ENCODE measurements around the gene ARHGEF1.
"Not testable (repeated sequence)": the region's sequence is repeated elsewhere in the genome, so short reads cannot be mapped to it uniquely, and the experiment has no call there.

ARHGEF1 gene

DNA sequence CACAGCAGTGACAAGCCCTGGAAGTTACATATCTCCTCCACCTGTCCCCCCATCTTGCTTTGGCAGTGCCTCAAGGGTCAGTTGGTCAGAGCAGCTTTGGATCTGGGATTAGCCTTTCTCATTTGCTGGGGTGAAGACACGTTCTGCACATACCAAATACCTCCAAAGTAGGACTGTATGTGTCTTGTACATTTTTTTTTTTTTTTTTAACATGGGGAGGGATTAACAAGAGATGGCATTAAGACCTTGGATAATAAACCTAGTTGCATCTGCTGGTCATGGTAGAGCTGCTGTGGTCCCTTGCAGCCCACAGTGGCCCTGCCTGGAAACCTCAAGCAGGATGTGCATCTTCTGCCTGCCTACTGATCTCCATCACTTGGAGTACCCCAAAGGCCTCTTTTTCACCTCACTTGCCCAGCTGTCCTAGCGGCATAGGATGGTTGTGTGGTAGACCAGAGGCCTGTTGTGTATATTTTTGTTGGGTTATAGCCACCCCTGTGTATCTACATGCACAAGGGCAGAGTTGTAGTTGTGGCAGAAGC lies 20.5 kb upstream of the ARHGEF1 start:
- DNase-seq: no peak

DNA sequence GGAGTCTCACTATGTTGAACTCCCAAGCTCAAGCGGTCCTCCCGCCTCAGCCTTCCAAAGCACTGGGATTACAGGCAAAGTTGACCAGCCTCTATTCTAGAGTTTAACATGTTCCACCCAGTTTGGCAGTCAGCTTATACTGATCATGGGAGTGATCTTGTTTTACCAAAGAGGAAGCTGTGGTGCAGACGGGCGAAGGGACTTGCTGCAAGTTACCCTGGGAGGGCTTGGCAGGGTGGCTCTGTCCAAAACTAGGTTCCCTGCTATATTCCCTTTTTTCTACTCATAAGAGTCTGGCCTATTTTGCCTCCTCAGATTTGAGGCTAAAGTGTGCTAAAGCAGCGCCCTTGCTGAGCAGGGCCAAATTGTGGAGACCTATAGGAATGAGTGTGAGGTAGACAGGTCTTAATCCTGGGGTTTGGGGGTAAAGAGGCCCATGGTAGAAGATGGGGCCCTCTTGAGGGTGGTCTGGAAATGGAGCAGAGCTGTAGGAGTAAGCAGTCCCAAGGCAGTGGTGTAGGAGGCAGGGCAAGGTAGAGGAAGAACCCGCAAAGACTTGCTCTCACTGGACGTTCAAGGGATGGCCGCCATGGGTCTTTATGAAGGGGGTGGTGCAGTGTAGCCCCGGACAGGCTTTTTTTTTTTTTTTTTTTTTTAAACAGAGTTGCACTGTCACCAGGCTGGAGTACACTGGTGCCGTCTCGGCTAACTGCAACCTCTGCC lies 19.6 kb upstream of the ARHGEF1 start:
- DNase-seq: no peak

DNA sequence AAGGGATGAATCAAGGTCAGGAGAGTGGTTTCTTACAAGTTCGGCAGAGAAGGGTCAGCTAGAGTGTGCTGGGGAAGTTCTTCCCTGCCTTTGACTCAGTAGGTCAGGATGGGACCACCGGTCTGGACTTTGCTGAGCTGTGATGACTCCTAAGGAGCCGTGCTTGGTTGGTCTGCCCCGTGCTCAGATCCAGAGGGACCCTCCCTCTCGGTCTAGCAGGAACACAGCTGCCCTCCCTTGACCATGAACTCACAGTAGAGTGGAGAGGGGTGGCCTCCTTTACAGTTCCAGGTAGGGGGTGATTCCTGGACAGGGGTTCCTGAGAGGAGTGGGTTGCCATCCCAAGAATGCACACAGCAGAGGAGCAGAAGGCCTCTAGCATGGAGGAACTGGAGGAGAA lies 18.6 kb upstream of the ARHGEF1 start:
- DNase-seq: no peak

DNA sequence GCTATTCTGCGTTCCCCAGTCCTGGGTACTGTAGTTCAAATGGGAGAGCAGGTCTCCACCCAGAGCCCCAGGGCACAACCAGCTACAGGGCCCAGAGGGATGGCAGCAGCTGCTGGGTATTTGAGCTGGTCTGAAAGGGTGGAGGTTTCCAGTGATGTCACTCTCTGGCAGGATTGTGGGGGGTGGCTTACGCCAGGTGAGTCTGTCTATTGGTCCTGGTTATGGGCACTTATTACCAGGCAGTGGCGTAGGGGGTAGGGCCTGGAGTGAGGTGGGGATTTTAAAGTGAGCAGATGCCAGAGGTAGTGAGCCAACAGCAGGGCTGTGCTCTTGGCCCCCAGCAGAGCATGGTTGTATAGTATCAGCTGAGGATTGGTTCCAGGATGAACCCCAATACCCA lies 16.7 kb upstream of the ARHGEF1 start:
- DNase-seq: no peak

DNA sequence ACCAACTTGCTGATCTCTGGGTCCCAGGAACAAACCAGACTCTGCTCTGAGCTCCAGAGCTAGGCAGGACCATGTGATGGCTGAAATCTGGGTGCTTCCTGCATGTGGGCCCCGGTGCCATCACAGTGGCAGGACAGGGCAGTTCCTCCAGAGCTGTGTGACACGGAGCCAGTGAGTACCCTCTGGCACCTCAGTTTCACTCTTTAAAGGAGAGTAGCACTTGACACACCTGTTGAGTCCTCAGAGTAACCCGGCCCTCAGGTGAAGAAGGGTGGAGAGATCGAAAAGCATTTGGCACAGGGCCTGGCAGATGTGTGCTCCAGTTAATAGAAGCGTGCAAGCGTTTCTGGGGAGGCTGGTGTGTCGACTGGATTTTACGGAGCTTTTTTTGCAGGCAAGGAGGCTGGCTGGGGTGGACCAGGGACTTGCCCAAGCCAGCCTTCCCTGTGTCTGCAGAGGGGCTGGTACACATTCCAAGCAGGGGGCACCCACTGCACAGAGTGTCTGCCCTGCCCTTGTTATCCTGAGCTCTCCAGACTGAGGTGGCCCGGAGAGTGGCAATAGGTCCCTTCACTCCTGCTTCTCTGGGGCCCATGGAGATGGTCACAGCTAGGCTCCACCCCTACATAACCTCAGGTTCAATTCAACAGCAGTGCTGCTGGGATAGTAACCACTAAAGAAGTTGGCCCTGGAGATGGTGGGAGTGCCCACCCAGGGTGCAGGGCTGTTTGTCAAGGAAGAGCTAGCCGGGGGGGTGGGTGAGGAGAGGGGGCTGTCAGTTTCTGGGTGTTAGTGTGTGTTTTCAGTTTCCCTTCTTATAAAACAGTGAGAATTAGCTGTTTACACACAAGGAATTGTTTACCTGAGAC lies 14.6 kb upstream of the ARHGEF1 start:
- DNase-seq: no peak

DNA sequence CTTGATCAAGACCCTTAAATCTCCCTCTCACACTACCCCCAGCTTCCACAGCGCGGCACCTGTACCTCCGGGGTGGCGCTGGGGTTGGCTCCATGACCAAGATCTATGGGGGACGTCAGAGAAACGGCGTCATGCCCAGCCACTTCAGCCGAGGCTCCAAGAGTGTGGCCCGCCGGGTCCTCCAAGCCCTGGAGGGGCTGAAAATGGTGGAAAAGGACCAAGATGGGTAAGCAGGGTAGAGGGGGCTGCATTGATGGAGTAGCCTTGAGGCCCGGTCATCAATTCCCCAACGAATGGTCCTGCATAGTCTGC lies 14.0 kb upstream of the ARHGEF1 start:
- no peak for DNase-seq

DNA sequence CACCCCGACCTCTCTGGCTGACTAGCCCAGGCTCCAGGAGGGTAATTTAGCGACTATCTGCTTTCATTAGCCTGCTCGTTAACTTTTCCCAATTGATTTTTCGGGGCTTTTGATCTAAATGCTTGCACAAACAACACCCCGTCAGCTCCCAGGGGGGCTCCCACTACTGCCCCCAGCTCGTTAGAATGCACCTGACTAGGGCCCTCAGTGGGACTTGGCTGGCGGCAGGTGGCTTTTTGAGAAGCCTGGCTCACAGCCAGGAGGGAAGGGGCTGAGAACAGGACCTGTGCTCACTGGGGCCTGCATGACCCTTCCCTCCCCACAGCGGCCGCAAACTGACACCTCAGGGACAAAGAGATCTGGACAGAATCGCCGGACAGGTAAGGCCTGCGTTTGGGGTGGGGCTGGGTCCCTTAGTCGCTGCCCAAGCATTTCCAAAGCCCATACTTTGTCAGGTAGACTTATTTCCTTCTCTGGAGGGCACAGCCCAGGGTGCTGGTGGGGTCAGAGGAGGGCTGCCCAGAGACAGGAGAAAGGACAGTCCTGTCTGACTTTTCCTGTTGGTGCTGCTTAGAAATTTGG lies 13.5 kb upstream of the ARHGEF1 start:
- DNase-seq: peak; percentile 34

DNA sequence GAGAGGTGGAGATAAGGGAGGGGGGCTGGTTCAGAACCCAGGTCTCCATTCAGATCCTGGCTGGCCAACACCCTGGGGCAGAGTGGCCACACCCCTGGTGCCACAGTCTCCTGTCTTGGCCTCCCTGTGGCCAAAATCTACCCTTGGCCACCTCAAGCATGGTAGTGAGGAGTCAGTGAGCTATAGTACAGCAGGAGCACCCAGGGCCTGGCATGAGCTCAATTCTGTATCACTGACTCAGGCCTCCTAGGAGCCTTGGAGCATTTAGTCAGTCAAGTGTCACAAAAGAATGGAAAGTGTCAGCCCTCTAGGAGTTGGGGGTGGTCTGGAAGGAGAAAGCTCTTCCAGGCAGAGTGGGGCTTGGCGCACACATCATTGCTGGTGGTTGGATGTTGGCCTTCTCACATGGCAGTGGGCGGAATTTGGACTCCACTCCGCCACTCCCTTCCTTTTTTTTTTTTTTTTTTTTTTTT lies 12.5 kb upstream of the ARHGEF1 start:
- no peak for DNase-seq

DNA sequence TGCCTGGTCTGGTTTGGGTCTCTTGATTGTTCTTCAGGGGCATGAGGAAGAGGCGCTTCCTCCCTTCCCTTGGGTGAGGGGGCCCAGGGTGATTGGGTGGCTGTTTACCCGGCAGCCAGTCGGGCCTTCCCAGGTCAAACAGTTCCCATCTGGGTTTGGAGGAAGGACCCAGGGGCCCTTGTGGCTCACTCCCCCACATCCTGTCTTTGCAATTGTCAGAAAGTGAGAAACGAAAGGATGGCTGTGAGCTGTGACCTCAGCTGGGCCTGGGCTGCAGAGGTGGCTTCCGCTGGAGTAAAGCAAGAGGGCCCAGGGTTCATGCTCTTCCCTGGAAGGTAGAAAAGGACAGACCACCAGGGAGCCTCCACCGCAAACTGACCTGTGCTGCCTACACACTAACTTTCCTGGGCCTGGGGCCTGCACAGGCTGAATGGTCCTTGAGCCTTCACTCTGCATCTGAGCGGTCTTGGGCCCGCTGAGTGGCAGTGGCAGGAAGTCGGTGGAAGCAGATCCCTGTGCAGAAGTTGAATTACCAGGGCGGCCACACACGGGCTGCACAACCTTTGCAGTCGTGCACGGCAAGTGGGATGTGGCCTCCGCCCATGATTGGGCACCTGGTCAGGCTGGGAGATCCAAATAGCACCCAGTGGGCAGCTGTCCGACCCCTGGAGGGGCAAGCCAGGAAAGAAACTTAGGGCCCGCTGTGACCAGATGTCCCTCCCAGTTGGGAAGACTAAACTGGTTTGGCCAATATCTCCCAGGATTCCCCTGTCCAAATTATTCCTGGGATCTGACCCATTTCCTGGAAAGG lies 11.2 kb upstream of the ARHGEF1 start:
- peak; percentile 4 for DNase-seq

DNA sequence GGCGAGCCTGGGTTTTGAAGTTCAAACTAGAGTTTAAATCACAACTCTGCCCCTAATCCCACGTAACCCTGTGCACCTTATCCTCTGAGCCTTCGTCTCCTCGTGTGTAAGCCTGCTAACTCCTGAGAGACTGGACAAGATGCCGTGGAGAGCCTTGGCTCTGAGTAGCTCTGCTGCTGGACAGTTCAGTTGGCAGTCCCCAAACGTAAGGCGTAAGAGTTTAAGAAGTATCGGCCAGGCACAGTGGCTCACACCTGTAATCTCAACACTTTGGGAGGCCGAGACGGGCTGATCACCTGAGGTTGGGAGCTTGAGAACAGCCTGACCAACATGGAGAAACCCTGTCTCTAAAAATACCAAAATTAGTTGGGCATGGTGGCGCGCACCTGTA lies 10.6 kb upstream of the ARHGEF1 start:
- no peak for DNase-seq

DNA sequence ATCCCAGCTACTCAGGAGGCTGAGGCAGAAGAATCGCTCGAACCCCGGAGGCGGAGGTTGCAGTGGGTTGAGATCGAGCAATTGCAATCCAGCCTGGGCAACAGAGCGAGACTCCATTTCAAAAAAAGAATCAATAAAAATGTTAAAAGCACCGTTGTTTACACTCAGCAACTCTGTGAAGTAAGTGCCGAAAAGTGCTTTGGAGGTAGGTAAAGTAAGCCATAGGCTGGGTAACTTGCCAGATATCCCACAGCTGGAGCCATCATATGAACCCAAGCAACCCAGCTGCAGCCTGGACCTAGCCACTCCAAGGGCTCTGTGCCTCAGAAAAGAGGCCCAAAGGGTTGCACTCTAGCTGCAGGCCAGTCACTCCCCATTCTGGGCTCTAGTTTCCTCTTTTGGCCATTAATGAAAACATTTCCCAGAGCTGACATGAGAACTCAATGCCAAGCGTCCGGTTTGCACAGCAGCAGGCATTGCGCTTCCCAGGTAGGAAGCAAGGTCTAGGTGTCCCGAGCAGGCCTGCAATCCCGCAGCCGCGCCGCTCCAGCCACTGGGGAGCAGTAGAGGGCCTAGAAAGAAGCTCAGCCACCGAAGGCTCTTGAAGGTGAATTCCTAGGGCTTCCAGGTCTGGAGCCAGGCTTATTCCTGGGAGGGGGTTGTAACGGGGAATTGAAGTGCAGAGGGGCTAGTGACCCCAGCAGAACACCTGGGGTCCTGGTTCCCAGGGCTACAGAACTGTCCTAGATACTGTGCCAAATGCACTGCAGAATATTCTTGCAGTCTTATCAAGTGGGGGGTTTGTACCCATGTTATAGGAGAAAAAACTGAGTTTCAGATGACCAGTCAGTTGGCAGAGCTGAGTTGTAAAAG lies 10.0 kb upstream of the ARHGEF1 start:
- peak; percentile 79 for DNase-seq

DNA sequence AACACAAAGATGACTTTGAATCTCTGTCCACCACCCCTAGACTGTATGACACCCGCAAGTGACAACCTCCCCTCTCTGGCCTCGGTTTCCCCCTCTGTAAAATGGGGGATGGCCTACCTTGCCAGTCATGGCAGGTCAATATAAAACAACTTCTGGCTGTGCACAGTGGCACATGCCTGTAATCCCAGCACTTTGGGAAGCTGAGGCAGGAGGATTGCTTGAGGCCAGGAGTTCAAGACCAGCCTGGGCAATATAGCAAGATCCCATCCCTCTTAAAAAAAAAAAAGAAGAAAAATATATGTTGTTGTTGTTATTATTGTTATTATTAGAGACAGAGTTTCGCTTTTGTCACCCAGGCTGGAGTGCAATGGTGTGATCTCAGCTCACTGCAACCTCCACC lies 7.0 kb upstream of the ARHGEF1 start:
- not testable (repeated sequence) for DNase-seq

DNA sequence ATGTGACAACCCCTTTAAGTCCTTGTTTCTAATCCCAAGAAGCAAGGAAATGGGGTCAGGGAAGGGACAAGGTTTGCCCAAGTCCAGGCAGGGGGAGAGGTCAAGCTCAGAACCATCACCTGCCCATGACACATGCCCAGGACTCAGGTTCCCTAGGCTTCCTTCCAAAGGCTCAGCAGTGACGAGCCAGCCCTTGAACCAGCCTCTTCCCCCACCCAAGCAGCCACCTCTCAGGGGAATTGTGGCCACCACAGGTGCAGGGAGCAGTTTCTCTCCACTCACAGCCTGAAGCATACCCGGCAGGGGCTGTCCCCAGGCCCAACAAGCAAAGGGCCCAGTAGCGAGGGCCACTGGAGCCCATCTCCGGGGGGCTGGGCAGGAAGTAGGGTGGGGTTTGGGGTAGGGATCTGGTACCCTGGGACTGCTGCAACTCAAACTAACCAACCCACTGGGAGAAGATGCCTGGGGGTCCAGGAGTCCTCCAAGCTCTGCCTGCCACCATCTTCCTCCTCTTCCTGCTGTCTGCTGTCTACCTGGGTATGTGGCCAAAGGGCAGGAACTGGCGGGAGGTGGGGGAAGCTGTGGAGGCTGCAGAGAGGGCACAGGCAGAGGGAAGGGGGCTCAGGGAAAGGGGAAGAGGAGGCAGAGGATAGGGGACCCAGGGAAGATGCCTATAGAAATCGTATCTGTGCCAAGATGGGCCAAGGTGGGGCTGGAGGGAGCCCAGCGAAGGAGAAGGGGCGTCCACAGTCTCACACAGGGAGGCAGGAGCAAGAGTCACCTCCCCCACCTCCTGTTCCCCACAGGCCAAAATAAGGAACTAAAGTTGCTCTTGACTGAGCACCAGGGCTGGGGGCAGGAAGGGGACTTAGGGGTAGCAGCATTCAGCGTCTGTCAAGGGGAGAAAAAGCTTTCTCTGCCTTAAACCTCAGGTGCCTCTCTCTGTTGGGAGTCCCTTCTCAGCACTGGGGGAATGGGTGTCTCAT lies 5.8 kb upstream of the ARHGEF1 start, which contains the start of gene CD79A:
CD79A (plus strand) TSS at position 433 of the 986 bp plus-strand sequence; CDS start at position 459, 26 bp downstream.
- no peak for DNase-seq

DNA sequence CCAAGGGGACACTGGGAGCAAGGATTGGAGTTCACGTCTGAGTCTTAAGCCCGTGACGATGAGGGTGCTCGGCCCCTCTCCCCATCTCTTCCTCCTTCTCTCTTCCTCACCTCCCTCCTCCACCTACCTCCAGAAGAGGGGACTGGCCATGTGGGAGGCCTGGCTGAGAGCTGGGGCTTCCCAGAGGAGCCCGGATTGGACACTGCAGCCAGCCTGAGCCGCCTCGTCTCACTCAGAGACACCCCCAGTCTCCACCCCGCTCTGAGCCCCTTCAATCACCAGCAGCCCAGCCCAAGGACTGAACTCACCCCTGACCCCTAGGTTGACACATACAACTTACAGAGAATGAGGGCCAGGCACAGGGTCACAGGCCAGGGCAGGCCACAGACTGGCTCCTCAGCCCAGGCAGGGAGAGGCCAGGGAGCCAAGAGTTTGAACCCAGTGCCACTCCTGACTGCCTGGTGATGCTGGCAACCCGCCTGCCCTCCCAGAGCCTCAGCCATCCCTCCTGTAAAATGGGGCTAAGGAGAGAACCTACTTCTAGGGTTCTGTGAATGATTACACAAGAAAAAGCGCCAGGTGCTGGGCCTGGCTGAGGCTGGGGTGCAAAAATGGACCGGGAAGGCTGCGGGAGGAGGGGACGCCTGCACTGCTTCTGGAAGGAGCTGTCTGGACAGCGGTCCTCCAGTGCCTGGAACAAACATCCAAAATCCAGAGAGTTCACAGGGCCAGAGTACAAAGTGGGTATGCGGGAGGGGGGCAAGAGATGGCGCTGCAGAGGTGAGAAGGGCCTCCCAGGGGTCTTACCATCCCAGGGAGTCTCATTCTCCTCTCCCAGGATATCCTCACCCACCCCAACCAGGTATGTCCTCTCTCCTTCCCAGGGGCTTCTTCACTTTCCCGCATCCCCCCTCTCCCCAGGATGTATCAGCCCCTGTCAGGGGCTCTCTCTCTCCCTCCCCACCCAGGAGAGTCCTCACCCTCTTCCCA lies 4.8 kb upstream of the ARHGEF1 start:
- no peak for DNase-seq

DNA sequence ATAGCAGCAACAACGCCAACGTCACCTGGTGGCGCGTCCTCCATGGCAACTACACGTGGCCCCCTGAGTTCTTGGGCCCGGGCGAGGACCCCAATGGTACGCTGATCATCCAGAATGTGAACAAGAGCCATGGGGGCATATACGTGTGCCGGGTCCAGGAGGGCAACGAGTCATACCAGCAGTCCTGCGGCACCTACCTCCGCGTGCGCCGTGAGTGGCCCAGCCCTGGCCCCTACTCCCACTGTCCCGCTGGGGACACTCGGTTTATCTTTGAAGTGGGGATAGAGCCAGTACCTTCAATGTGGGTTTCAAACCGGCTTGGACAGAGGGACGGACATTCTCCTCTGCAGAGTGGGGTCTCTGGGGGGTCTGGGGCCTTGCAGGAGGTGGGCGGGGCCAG lies 3.9 kb upstream of the ARHGEF1 start:
- no peak for DNase-seq

DNA sequence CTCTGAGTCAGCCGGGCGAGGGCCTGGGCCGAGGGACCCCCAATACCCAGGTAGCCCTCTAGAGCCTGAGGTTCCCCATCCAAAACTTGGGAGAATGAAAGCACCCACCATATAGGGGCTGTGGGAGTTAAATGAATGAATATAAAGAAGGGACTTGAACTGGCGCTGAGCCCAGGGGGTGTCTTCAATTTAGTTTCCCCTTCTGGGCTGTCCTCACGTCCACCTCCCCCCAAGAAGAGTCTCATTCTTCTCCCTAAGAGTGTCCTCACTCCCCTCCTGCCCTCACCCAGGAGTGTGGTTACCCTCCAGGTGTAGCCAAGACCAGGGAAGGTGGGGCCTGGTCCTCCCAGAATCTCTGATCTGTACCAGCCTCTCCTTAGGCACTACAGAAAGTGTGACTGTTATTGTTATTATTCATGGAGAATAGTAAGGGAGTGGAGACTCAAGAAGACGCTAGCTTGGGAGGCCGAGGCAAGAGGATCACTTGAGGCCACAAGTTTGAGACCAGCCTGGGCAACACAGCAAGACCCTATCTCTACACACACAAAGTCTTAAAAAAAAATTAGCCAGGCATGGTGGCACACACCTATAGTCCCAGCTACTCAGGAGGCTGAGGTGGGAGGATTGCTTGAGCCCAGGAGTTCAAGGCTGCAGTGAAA lies 3.2 kb upstream of the ARHGEF1 start:
- DNase-seq: no peak

DNA sequence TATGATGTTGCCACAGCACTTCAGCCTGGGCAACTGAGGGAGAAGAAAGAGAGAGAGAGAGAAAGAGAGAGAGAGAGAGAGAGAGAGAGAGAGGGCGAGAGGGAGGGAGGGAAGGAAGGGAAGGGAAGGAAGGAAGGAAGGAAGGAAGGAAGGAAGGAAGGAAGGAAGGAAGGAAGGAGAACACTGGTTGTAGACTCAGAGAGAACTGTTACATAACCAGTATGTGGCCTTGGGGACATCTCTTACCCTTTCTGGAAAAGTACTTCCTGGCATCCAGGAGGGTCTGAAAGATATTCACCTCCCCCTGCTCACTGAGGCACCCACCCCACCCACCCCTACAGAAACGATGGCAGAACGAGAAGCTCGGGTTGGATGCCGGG lies 2.7 kb upstream of the ARHGEF1 start:
- no peak for DNase-seq

DNA sequence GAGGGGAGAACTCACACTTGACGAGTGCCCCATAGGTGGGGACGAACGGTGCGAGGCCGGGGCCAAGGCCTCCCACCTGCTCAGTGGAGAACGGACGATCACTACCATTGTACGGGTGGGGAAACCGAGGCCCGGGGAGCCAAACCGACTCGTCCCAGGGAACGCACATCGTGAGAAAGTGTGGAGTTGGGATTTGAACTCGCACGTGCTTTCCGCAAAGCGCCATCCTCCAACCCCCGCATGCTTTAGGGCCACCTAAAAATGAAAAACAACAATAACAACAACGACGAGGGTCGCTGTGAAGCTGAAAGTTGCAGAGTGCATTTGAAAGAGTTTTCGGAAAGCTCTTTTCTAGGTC lies 458 bp downstream of the ARHGEF1 start:
- DNase-seq: no peak

Data from NCI-H2171 treated with DMSO at 0.1 percent for 48 hours (cell line).